ENCODE results near the gene EPX.

EPX gene

GRCh38 chr17:58184986-58185761 is 7.4 kb upstream of the EPX start:
- no peak for DNase-seq (ENCODE audit: low read depth)

- no peak for DNase-seq (ENCODE audit: low read depth)
These were observed 5.9 kb upstream of the EPX start for GRCh38 chr17:58186591-58186990.

- no peak for DNase-seq (ENCODE audit: low read depth)
These were observed 5.5 kb upstream of the EPX start for GRCh38 chr17:58187063-58187462.

DNA sequence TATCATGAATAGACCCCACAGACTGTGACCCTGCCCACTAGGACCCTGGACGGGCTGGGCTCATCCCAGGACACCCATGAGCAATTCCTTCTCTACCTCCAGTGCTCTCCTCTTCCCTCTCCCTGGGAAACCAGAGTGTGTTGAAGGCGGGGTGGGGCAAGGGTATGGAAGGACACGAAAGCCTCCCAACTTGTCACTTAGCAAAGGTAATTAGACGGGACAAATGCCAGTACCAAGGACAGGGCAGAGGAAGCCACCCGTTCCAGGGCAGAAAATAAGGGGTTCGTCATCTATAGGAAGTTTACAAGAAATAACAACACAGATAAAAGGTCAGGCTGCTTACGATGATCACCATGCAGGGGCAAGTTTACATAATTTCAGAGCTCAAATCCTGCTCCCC is 4.9 kb upstream of the EPX start:
- DNase-seq (ENCODE audit: low read depth): no peak

DNA sequence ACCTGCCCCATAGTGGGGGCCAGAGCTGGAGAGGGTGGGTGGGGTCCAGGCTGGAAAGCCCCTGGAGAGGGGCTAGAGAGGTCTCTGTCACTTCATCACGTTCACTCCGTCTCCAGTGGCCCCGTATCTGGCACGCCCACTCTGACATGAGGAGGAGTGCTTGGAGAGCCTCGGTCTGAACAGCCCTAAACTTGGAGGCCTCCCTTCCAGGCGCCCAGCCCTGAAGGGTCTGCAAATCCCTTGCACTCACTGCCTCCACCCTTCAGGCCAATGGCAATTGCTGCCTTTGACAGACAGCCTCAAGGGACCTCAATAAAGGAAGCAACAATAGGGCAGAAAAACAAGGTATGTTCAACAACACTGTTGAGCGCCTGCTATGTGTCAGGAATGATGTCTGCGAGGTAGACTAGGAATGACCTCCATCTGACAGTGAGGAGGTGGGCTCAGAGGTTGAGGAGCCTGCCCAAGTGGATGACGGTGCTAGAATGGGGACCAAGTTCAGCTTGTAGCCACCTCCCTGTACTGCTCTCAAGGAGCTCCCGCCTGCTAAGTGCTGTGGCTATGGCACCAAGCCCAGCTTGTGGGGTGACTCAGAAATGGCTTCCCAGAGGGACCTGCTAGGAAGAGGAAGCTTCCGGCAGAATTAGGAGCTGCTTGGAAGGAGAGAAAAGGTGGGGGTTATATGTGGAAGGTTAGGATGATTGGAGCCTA is 2.9 kb upstream of the EPX start:
- DNase-seq (ENCODE audit: low read depth): no peak

DNA sequence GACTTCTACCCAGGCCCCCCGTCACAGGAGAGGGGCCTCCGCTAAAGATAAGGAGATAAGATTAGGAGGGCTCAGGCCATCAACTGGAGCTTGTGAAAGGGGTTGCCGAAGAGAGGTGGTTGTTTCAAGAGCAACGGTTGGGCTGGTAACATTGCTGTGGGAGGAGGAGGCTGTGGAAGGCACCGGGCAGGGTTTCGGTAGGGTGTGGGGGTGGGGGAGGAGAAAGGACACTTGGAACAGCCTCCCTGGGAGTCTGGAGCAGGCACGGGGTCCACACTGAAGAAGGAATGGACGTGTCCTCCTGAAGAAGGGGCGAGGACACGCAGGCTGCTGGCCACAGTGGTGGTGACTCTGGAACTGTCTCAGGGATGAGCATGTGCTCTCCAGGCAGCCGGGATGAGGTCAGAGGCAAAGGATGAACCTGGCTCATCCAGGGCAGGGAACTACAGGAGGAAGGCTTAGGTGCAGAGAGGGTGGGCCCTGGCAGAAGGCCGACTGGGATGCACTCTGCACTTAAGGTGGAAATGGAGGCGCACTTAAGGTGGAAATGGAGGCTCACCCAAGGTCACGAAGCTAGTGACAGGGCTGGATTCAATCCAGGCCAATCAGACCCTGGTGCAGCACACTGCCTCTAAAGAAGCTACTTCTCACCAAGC is 1.2 kb upstream of the EPX start:
- no peak for DNase-seq (ENCODE audit: low read depth)

DNA sequence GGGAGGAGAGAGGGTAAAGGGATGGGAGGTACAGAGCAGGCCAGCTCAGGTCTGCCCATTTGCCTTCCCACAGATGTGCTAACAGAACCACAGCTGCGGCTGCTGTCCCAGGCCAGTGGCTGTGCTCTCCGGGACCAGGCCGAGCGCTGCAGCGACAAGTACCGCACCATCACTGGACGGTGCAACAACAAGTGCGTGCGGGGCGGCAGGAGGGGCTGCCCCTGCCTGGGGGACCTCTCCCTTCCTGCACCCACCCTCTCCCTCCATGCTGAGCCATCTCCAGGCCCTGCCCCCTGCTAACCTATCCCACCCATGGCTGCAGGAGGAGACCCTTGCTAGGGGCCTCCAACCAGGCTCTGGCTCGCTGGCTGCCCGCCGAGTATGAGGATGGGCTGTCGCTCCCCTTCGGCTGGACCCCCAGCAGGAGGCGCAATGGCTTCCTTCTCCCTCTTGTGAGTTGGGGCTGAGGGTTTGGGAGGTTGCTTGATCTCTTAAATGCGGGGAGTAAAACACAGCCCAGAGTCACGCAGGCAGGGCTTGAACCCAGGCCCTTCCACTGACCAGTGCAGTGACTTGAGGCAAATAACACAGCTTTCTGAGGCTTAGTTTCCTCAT is 1.2 kb downstream of the EPX start:
- no peak for DNase-seq (ENCODE audit: low read depth)

- DNase-seq (ENCODE audit: low read depth): no peak
These were observed 3.1 kb downstream of the EPX start for GRCh38 chr17:58195518-58196123.

- DNase-seq (ENCODE audit: low read depth): no peak
These were observed 4.1 kb downstream of the EPX start for GRCh38 chr17:58196610-58197009.

DNA sequence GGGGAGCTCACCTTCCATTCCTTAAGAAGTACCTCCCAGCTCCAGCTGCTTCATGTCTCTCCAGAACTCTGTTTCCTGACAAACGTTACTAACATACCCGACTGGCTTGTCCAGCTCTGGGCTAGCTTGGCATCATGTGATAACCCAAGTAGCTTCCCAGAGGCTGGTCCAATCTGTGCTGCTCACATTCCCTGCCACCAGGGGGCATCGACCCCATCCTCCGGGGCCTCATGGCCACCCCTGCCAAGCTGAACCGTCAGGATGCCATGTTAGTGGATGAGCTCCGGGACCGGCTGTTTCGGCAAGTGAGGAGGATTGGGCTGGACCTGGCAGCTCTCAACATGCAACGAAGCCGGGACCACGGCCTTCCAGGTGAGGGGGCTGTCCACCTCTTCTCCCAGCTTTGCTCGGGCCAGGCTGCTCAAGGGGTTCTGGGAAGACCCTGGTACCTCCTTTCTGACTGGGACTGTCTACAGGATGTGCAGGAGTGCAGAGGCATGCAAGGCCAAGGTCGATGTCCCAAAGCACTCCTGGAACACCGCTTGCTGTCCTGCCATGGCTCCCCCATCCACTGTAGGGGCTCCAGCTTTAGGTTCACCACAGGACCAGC is 7.6 kb downstream of the EPX start:
- peak; percentile 36 for DNase-seq (ENCODE audit: low read depth)

DNA sequence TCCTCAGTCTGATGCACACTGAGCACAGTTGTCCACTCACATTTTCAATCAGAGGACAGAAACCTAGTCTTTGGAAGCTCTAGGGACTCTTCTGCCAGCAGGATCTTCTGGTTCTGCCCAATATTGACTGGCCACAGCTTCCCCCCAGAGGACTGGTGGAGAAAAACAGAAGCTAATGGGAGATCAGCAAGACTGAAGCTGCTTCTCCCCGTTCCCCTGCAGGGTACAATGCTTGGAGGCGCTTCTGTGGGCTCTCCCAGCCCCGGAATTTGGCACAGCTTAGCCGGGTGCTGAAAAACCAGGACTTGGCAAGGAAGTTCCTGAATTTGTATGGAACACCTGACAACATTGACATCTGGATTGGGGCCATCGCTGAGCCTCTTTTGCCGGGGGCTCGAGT is 10.3 kb downstream of the EPX start:
- no peak for DNase-seq (ENCODE audit: low read depth)

GRCh38 chr17:58204796-58205195 is 12.3 kb downstream of the EPX start:
- no peak for DNase-seq (ENCODE audit: low read depth)

DNA sequence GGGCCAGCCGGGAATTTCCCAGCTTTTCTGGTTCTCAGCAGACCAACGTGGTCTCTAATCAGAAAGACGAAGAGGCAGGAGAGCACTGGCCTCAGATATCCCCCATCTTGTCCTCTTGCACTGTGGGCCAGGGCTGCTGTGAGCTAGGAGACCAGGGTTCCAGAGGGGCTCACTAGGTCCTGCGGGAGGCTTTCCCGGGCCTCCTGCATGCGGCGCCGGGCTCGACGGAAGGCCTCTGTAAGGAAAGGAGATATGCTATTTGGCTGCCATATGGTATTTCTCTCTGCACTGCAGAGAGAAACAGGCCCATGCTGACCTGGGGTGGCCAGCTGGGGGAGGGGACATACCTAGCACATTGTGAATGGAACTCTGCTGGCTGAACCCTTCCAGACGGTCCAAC is 13.4 kb downstream of the EPX start:
- no peak for DNase-seq (ENCODE audit: low read depth)

- no peak for DNase-seq (ENCODE audit: low read depth)
These were observed 14.9 kb downstream of the EPX start for GRCh38 chr17:58207451-58207850.

- DNase-seq (ENCODE audit: low read depth): no peak
These were observed 15.8 kb downstream of the EPX start for GRCh38 chr17:58208344-58208743.

- no peak for DNase-seq (ENCODE audit: low read depth)
These were observed 18.4 kb downstream of the EPX start for GRCh38 chr17:58210922-58211321.

- DNase-seq (ENCODE audit: low read depth): no peak
These were observed 23.2 kb downstream of the EPX start for GRCh38 chr17:58215685-58216084.

DNA sequence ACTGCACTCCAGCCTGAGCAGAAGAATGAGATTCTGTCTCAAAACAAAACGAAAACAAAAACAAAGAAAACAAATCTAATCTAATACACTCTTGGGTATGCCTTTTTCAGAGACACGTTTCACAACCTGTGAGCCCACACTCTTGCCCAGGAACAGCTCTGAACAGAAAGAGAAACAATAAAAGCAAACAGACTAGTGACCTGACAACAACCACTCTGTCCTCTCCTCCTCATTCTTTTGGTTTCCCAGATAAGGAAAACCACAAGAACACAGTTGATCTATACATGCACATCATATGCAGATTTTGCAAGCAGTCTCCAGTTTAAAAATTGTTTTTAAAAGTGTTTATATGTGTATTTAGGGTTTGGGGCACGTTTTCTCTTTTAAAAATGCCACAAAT is 25.2 kb downstream of the EPX start:
- no peak for DNase-seq (ENCODE audit: low read depth)

DNA sequence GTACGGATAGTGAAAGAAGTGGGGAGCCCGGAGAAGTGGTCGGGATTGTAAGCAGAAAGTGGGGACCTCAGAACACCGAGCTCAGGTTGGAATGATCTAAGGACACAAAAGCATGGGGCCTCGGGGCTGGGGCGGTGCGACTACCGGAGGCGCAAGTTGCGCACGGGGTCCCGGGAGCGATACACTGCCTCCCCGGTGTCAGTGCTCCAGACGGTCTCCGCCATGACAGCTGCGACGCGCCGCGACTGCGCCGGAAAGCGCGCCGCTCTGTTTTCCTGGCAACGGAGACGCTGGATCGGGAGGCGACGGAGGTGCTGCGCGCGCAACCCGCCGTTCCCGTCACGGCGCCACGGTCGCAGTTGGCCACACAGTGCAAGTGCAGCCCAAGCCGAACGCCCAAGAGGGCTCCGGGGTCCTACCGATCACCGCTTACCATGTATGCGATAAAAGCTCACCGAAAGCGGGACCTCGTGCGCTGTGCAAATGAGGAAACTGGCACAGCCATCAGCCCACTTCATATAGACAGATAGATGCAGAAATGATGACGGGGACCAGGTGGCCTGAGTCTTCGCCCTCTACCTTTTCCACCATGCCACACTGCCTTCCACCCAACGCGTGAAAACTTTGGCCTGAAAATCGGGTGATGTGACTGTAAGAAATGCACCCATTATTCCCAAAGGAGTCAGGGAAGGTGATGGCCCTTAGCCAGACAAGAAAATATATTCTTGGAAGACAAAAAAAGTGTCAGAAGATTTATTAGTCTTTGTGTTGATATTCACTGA is 26.7 kb downstream of the EPX start, which contains the start of gene MKS1:
Gene MKS1 (minus strand): TSS at position 249 of the 782 bp plus-strand sequence. CDS start 25 bp downstream, at position 224.
- DNase-seq (ENCODE audit: low read depth): peak; percentile 87

GRCh38 chr17:58219789-58220183 is 27.3 kb downstream of the EPX start:
- no peak for DNase-seq (ENCODE audit: low read depth)

- DNase-seq (ENCODE audit: low read depth): no peak
These were observed 31.8 kb downstream of the EPX start for GRCh38 chr17:58224315-58224714.
